ENCODE results near the gene MSANTD1. TPM values are rescaled to one million over a fixed set of nuclear protein-coding genes. Genes with fewer than 3 reads are reported as not detected.

Gene MSANTD1
- total and polyA plus RNA-seq, 2 donors (not counting 3 experiments of a cell fraction or from before 2014, with no cell fraction given), result 0.14 to 1.2 TPM

GRCh38 chr4:3235030-3235345, 14.0 kb upstream of the MSANTD1 start:
- dilution Hi-C loops (cut with MboI; ENCODE audit: extremely low pct_ligation_motif_present, low sequenced_read_pairs) (no loop called here), intact Hi-C loops (cut with micrococcal nuclease) (no loop called here)
- no peaks in the 10 kb centered on the region for H3K9me3 ChIP-seq (replicated peaks; ENCODE audit: control insufficient read depth, insufficient read depth, low read length)
- H3K4me1 ChIP-seq (ENCODE audit: control insufficient read depth, extremely low read depth, insufficient read depth, low read length), result no peaks in the 10 kb centered on the region
- H3K9me1 ChIP-seq (replicated peaks; ENCODE audit: control insufficient read depth, extremely low read depth, insufficient read depth, low read length), result no peaks in the 10 kb centered on the region
- H3K9ac ChIP-seq (replicated peaks; ENCODE audit: extremely low read depth, insufficient read depth, low read length), result no peak overlapping the region
- FAIRE-seq (no peak), DNase-seq (ENCODE audit: low read depth, low spot score) (no peak)
- no peak for TF ChIP-seq JUN (IDR thresholded peaks at IDR 0.05; ENCODE audit: borderline replicate concordance, insufficient read depth, insufficient read length, low read depth)
- no peak for TF ChIP-seq GATA2 (IDR thresholded peaks at IDR 0.05; ENCODE audit: insufficient read depth, insufficient read length, low read depth, low read length)
- TF ChIP-seq POLR2AphosphoS5 (IDR thresholded peaks at IDR 0.05; ENCODE audit: insufficient read depth, low read depth, low read length), result no peak
- no peak for TF ChIP-seq EZH2 (IDR thresholded peaks at IDR 0.05; ENCODE audit: borderline replicate concordance, low read depth, low read length, severe bottlenecking)
- TF ChIP-seq MAX (IDR thresholded peaks at IDR 0.05; ENCODE audit: insufficient read depth, insufficient read length), result no peak
- TF ChIP-seq FOS (IDR thresholded peaks at IDR 0.05; ENCODE audit: borderline replicate concordance, insufficient read depth, low read length), result no peak
- no peak for TF ChIP-seq POLR2A (IDR thresholded peaks at IDR 0.05; ENCODE audit: low read depth, low read length)
- no peak for TF ChIP-seq MYC (IDR thresholded peaks at IDR 0.05; ENCODE audit: low read depth, low read length)
- no peak for TF ChIP-seq CTCF (IDR thresholded peaks at IDR 0.05; ENCODE audit: extremely low read depth in 1 of 2, insufficient read depth in 1 of 2, low read depth in 1 of 2, low read length in 2 of 2)
- no peak overlapping the region for H3K4me2 ChIP-seq (ENCODE audit: insufficient read depth, low read length)
- POLR2A ChIA-PET, result no interaction called here
- no peaks in the 10 kb centered on the region for H3K27me3 ChIP-seq (ENCODE audit: control insufficient read depth in 2 of 2, insufficient read depth in 2 of 2, low read length in 2 of 2)
- no peak overlapping the region for H3K27ac ChIP-seq (ENCODE audit: insufficient read depth, low read depth, low read length)
- no peaks in the 10 kb centered on the region for H4K20me1 ChIP-seq (replicated peaks; ENCODE audit: control insufficient read depth, extremely low read depth, insufficient read depth, low read length)
- no peak overlapping the region for H3K4me3 ChIP-seq (replicated peaks in 1 of 3; ENCODE audit: insufficient read depth in 1 of 3, low read depth in 1 of 3, low read length in 3 of 3)
- no peak overlapping the region for H2AFZ ChIP-seq (ENCODE audit: low read depth, low read length)
- CTCF ChIA-PET, result no interaction called here
- BruUV-seq (replicated peaks), result no TSS peak
- H3K36me3 ChIP-seq (ENCODE audit: control insufficient read depth in 2 of 2, extremely low read depth in 1 of 2, insufficient read depth in 2 of 2, low read length in 2 of 2), result peaks cover 2 to 54% of the 10 kb centered on the region in 2 experiments
- H3K79me2 ChIP-seq (ENCODE audit: control insufficient read depth, insufficient read depth, low read length), result no peaks in the 10 kb centered on the region
